Psoas muscle (tissue), 8 donors: ENCODE measurements around the gene TMEM94. TPM values are rescaled to one million over a fixed set of nuclear protein-coding genes. Genes with fewer than 3 reads are reported as not detected.

ENCODE experiments used
- ATAC-seq, 4 donors: fragments of 200-7000 bp; cut with Tn5 transposase; one replicate each; pipeline ENCODE4 v1.9.1; 2020; ENCODE audit warnings: moderate library complexity in 3 of 4, mild to moderate bottlenecking in 2 of 4
- DNase-seq, 2 donors: peaks; one replicate each; pipeline ENCODE4 v3.0.0-alpha.2; 2020
- H3K27ac ChIP-seq: fragments of 200-600 bp; one replicate; pipeline ENCODE4 v1.8.0; 2022
- H3K27me3 ChIP-seq, 3 donors: fragments of 200-600 bp in 1 of 3; one replicate each; pipeline versions ENCODE4 v1.6.1 to v1.8.0; 2013 to 2022; ENCODE audit warnings: low read length in 2 of 3, mild to moderate bottlenecking in 2 of 3, moderate library complexity in 1 of 3; ENCODE audit not compliant: insufficient read depth in 3 of 3
- H3K36me3 ChIP-seq, 2 donors: fragments of 200-600 bp in 1 of 2; one replicate each; pipeline versions ENCODE4 v1.6.1 to v1.8.0; 2013 to 2022; ENCODE audit warnings: low read depth in 1 of 2, mild to moderate bottlenecking in 1 of 2, moderate library complexity in 1 of 2; ENCODE audit not compliant: insufficient read depth in 1 of 2
- H3K4me1 ChIP-seq: fragments of 200-600 bp; one replicate; pipeline ENCODE4 v1.8.0; 2022
- H3K4me3 ChIP-seq: fragments of 200-600 bp; one replicate; pipeline ENCODE4 v1.8.0; 2022; ENCODE audit warnings: mild to moderate bottlenecking
- H3K9me3 ChIP-seq: fragments of 200-600 bp; one replicate; pipeline ENCODE4 v1.8.0; 2022
- CTCF ChIP-seq: fragments of 200-600 bp; IDR thresholded peaks from one replicate; pipeline ENCODE4 v1.8.0; 2022; ENCODE audit warnings: antibody characterized with exemption
- WGBS, 3 donors: extraction: QIAGEN DNeasy Blood & Tissue Kit; methylation state at CpG; one replicate each; pipeline versions ENCODE4 v1.1.6 to v1.1.7; 2013; 5-methylcytosine and 5-hydroxymethylcytosine counted together
- intact Hi-C, 2 donors: fragments of 100-400 bp; cut with DNase I; formaldehyde crosslinking; loops; one replicate each; pipeline versions ENCODE4 v1.11.0 to v1.14.2; 2022
- polyA plus RNA-seq, 3 donors: library from polyadenylated mRNA; stranded (reverse); fragments of 200-250 nt; gene quantifications; one replicate each; pipeline ENCODE4 v1.2.3, GENCODE V29; 2013
- total RNA-seq, 4 donors: library from RNA; stranded (reverse); fragmentation: NEBNext Ultra II Directional in 2 of 4; extraction: Animal tissue kit (Norgen Biotek cat#: 25700) in 2 of 4; gene quantifications; one replicate each; pipeline versions ENCODE4 v1.2.1 to v1.2.4, GENCODE V29; 2021 to 2023
- donor health status: healthy with polysubstance abuse.
- donor health status: DM: no; HTN: no; CAD: no; lungs with moderate emphysema.
- donor health status: Bipolar disorder and iron deficiency.
- donor health status: healthy.
- donor health status: DM: yes; HTN: yes; CAD: no.
- donor health status: DM: no; HTN: no; CAD: no.
- donor health status: DM: no; HTN: no; CAD: no.
- donor health status: DM: yes; HTN: yes; CAD: no.

The TMEM94 gene
- total and polyA plus RNA-seq, 7 donors, result 18.7 to 64.3 (median 47.5) TPM

GRCh38 chr17:75524970-75525805 is 68.8 kb downstream of the TMEM94 start, which contains the start of gene LLGL2:
Gene LLGL2, plus strand, starts transcription at chr17:75525697. Its CDS starts 17,730 bp downstream, at chr17:75543427.
- Histone ChIP-seq H3K9me3 (no peaks in the 10 kb centered on the region), H3K4me3 (peak within 1 kb of the TSS; percentile 72), H3K36me3 (peaks cover 2 to 28% of the 10 kb centered on the region in 2 donors), H3K4me1 (peaks cover 10% of the 10 kb centered on the region), H3K27me3 (peaks cover 0 to 12% (median 0%) of the 10 kb centered on the region in 3 donors), H3K27ac (no peak within 1 kb of the TSS)
- ATAC-seq (peak; percentile 72 to 86 (median 78)), DNase-seq (peak; percentile 70 to 77)
- TF ChIP-seq CTCF, result peak; percentile 27
- WGBS, 3 donors, result 1 to 2% (median 1%) methylated on average over 52 to 108 of the region's 108 CpGs
- intact Hi-C loops, result no loop called here

- Histone ChIP-seq H3K27ac (no peak overlapping the region), H3K27me3 (peaks cover 0 to 12% (median 0%) of the 10 kb centered on the region in 3 donors), H3K4me3 (peak overlapping the region; percentile 72), H3K9me3 (no peaks in the 10 kb centered on the region), H3K4me1 (peaks cover 10% of the 10 kb centered on the region), H3K36me3 (peaks cover 2 to 20% of the 10 kb centered on the region in 2 donors)
- WGBS, 3 donors, result 3 to 4% (median 3%) methylated on average over 42 to 60 of the region's 60 CpGs
- TF ChIP-seq CTCF, result no peak
- intact Hi-C loops, result no loop called here
- no peak for DNase-seq
- ATAC-seq, result peak in 3 of 4 donors; percentile 6 to 9 (median 9)
These were observed 69.5 kb downstream of the TMEM94 start for GRCh38 chr17:75525806-75526554.

GRCh38 chr17:75526555-75527270 is 70.3 kb downstream of the TMEM94 start:
- DNase-seq, result no peak
- peak overlapping the region; percentile 72 for H3K4me3 ChIP-seq
- intact Hi-C loops, result no loop called here

More at GRCh38 chr17:75526555-75527270, 70.3 kb downstream of the TMEM94 start:
- TF ChIP-seq CTCF, result no peak
- WGBS, 3 donors, result 61 to 75% (median 61%) methylated on average over 11 to 13 of the region's 13 CpGs
- no peak for ATAC-seq
- H3K27ac ChIP-seq, result no peak overlapping the region
- H3K27me3 ChIP-seq, result peaks cover 0 to 12% (median 0%) of the 10 kb centered on the region in 3 donors
- peaks cover 2 to 13% of the 10 kb centered on the region in 2 donors for H3K36me3 ChIP-seq
- no peaks in the 10 kb centered on the region for H3K9me3 ChIP-seq
- H3K4me1 ChIP-seq, result peaks cover 10% of the 10 kb centered on the region
